ENCODE results near the gene KRTAP29-1.
"Not testable (repeated sequence)": the region's sequence is repeated elsewhere in the genome, so short reads cannot be mapped to it uniquely, and the experiment has no call there.

Gene KRTAP29-1

GRCh38 chr17:41278176-41278955, 24.3 kb downstream of the KRTAP29-1 start:
- H3K36me3 ChIP-seq (ENCODE audit: insufficient read depth, low read depth, low read length) = no peaks in the 10 kb centered on the region
- no peaks in the 10 kb centered on the region for H3K9me3 ChIP-seq (ENCODE audit: insufficient read depth, low read depth, low read length)
- H3K9ac ChIP-seq (ENCODE audit: low read depth, low read length) = no peak overlapping the region
- no peaks in the 10 kb centered on the region for H3K4me1 ChIP-seq (ENCODE audit: insufficient read depth, low read length)
- H3K27ac ChIP-seq (ENCODE audit: low read length) = no peak overlapping the region
- H3K4me3 ChIP-seq (ENCODE audit: low read length) = no peak overlapping the region
- no peaks in the 10 kb centered on the region for H3K27me3 ChIP-seq (ENCODE audit: insufficient read depth, low read length)

- H3K27me3 ChIP-seq (ENCODE audit: insufficient read depth, low read length); H3K4me1 ChIP-seq (ENCODE audit: insufficient read depth, low read length); H3K4me3 ChIP-seq (ENCODE audit: low read length); H3K9me3 ChIP-seq (ENCODE audit: insufficient read depth, low read depth, low read length); H3K36me3 ChIP-seq (ENCODE audit: insufficient read depth, low read depth, low read length); H3K27ac ChIP-seq (ENCODE audit: low read length); H3K9ac ChIP-seq (ENCODE audit: low read depth, low read length): not testable (repeated sequence)
Observed at GRCh38 chr17:41275648-41276190, 26.9 kb downstream of the KRTAP29-1 start, which contains the start of gene KRTAP9-7. TSS of gene KRTAP9-7 (plus strand) at chr17:41275698. CDS start at chr17:41275698, 0 bp downstream.

- H3K27me3 ChIP-seq (ENCODE audit: insufficient read depth, low read length) = no peaks in the 10 kb centered on the region
- no peak overlapping the region for H3K9ac ChIP-seq (ENCODE audit: low read depth, low read length)
- no peak overlapping the region for H3K4me3 ChIP-seq (ENCODE audit: low read length)
- no peaks in the 10 kb centered on the region for H3K36me3 ChIP-seq (ENCODE audit: insufficient read depth, low read depth, low read length)
- H3K27ac ChIP-seq (ENCODE audit: low read length) = no peak overlapping the region
- H3K4me1 ChIP-seq (ENCODE audit: insufficient read depth, low read length) = no peaks in the 10 kb centered on the region
- no peaks in the 10 kb centered on the region for H3K9me3 ChIP-seq (ENCODE audit: insufficient read depth, low read depth, low read length)
Observed at GRCh38 chr17:41271858-41272257, 30.8 kb downstream of the KRTAP29-1 start.

- H3K27ac ChIP-seq (ENCODE audit: low read length); H3K9me3 ChIP-seq (ENCODE audit: insufficient read depth, low read depth, low read length); H3K4me1 ChIP-seq (ENCODE audit: insufficient read depth, low read length); H3K27me3 ChIP-seq (ENCODE audit: insufficient read depth, low read length); H3K36me3 ChIP-seq (ENCODE audit: insufficient read depth, low read depth, low read length); H3K9ac ChIP-seq (ENCODE audit: low read depth, low read length); H3K4me3 ChIP-seq (ENCODE audit: low read length): not testable (repeated sequence)
Observed at GRCh38 chr17:41271323-41271722, 31.3 kb downstream of the KRTAP29-1 start.

GRCh38 chr17:41267711-41268110, 34.9 kb downstream of the KRTAP29-1 start:
- Histone ChIP-seq H3K27me3 (ENCODE audit: insufficient read depth, low read length) (no peaks in the 10 kb centered on the region; the same call in 1 of the 2 replicates), H3K9me3 (ENCODE audit: insufficient read depth, low read depth, low read length) (no peaks in the 10 kb centered on the region), H3K36me3 (ENCODE audit: insufficient read depth, low read depth, low read length) (no peaks in the 10 kb centered on the region), H3K4me3 (ENCODE audit: low read length) (no peak overlapping the region), H3K27ac (ENCODE audit: low read length) (no peak overlapping the region), H3K4me1 (ENCODE audit: insufficient read depth, low read length) (no peaks in the 10 kb centered on the region), H3K9ac (ENCODE audit: low read depth, low read length) (no peak overlapping the region)

GRCh38 chr17:41265078-41265477, 37.6 kb downstream of the KRTAP29-1 start, which contains the start of gene KRTAP9-6:
TSS of gene KRTAP9-6 (plus strand) at chr17:41265378. CDS start at chr17:41265378, 0 bp downstream.
- Histone ChIP-seq H3K36me3 (ENCODE audit: insufficient read depth, low read depth, low read length) (no peaks in the 10 kb centered on the region), H3K9me3 (ENCODE audit: insufficient read depth, low read depth, low read length) (no peaks in the 10 kb centered on the region), H3K27me3 (ENCODE audit: insufficient read depth, low read length) (no peaks in the 10 kb centered on the region; the same call in 1 of the 2 replicates), H3K4me1 (ENCODE audit: insufficient read depth, low read length) (no peaks in the 10 kb centered on the region), H3K27ac (ENCODE audit: low read length) (no peak within 1 kb of the TSS), H3K4me3 (ENCODE audit: low read length) (no peak within 1 kb of the TSS), H3K9ac (ENCODE audit: low read depth, low read length) (no peak within 1 kb of the TSS)

GRCh38 chr17:41264599-41264998, 38.1 kb downstream of the KRTAP29-1 start:
- Histone ChIP-seq H3K4me3 (ENCODE audit: low read length) (no peak overlapping the region), H3K9me3 (ENCODE audit: insufficient read depth, low read depth, low read length) (no peaks in the 10 kb centered on the region)

GRCh38 chr17:41263212-41263611, 39.4 kb downstream of the KRTAP29-1 start:
- Histone ChIP-seq H3K27me3 (ENCODE audit: insufficient read depth, low read length) (no peaks in the 10 kb centered on the region; the same call in 1 of the 2 replicates), H3K9me3 (ENCODE audit: insufficient read depth, low read depth, low read length) (no peaks in the 10 kb centered on the region), H3K9ac (ENCODE audit: low read depth, low read length) (no peak overlapping the region), H3K4me3 (ENCODE audit: low read length) (no peak overlapping the region), H3K27ac (ENCODE audit: low read length) (no peak overlapping the region), H3K36me3 (ENCODE audit: insufficient read depth, low read depth, low read length) (no peaks in the 10 kb centered on the region), H3K4me1 (ENCODE audit: insufficient read depth, low read length) (no peaks in the 10 kb centered on the region)

More at GRCh38 chr17:41264599-41264998, 38.1 kb downstream of the KRTAP29-1 start:
- Histone ChIP-seq H3K9ac (ENCODE audit: low read depth, low read length) (no peak overlapping the region), H3K4me1 (ENCODE audit: insufficient read depth, low read length) (no peaks in the 10 kb centered on the region), H3K27me3 (ENCODE audit: insufficient read depth, low read length) (no peaks in the 10 kb centered on the region; the same call in 1 of the 2 replicates), H3K27ac (ENCODE audit: low read length) (no peak overlapping the region), H3K36me3 (ENCODE audit: insufficient read depth, low read depth, low read length) (no peaks in the 10 kb centered on the region)

GRCh38 chr17:41258406-41258805, 44.2 kb downstream of the KRTAP29-1 start:
- H3K4me1 ChIP-seq (ENCODE audit: insufficient read depth, low read length) = no peaks in the 10 kb centered on the region
- H3K4me3 ChIP-seq (ENCODE audit: low read length) = no peak overlapping the region
- H3K27ac ChIP-seq (ENCODE audit: low read length) = no peak overlapping the region
- H3K9me3 ChIP-seq (ENCODE audit: insufficient read depth, low read depth, low read length) = no peaks in the 10 kb centered on the region
- H3K36me3 ChIP-seq (ENCODE audit: insufficient read depth, low read depth, low read length) = no peaks in the 10 kb centered on the region
- no peak overlapping the region for H3K9ac ChIP-seq (ENCODE audit: low read depth, low read length)
- H3K27me3 ChIP-seq (ENCODE audit: insufficient read depth, low read length) = peaks cover 3% of the 10 kb centered on the region; the same call in 1 of the 2 replicates

- Histone ChIP-seq H3K36me3 (ENCODE audit: insufficient read depth, low read depth, low read length) (no peaks in the 10 kb centered on the region), H3K4me3 (ENCODE audit: low read length) (no peak overlapping the region), H3K27ac (ENCODE audit: low read length) (no peak overlapping the region), H3K9me3 (ENCODE audit: insufficient read depth, low read depth, low read length) (no peaks in the 10 kb centered on the region), H3K4me1 (ENCODE audit: insufficient read depth, low read length) (no peaks in the 10 kb centered on the region), H3K9ac (ENCODE audit: low read depth, low read length) (no peak overlapping the region), H3K27me3 (ENCODE audit: insufficient read depth, low read length) (peaks cover 3% of the 10 kb centered on the region; the same call in 1 of the 2 replicates)
Observed at GRCh38 chr17:41256291-41256685, 46.4 kb downstream of the KRTAP29-1 start.

- H3K27ac ChIP-seq (ENCODE audit: low read length); H3K9ac ChIP-seq (ENCODE audit: low read depth, low read length); H3K27me3 ChIP-seq (ENCODE audit: insufficient read depth, low read length); H3K4me3 ChIP-seq (ENCODE audit: low read length); H3K4me1 ChIP-seq (ENCODE audit: insufficient read depth, low read length); H3K36me3 ChIP-seq (ENCODE audit: insufficient read depth, low read depth, low read length); H3K9me3 ChIP-seq (ENCODE audit: insufficient read depth, low read depth, low read length): not testable (repeated sequence)
Observed at GRCh38 chr17:41255381-41256290, 47.0 kb downstream of the KRTAP29-1 start, which contains the start of gene KRTAP9-9. TSS of gene KRTAP9-9 (plus strand) at chr17:41255384.

Measured in iPS-20b (cell line).